HEK293 (cell line): ENCODE results near the gene OPA3.

Experiments used
- CTCF ChIA-PET: fragments of 350-600 bp; formaldehyde crosslinking; extraction: SDS; loops from one replicate; lab custom pipeline; 2021; ENCODE audit warnings: antibody characterized with exemption; lab: Yijun Ruan, JAX
- POLR2A ChIA-PET: fragments of 300-600 bp; formaldehyde crosslinking; extraction: SDS; loops from one replicate; lab custom pipeline; 2020; ENCODE audit warnings: antibody characterized with exemption, inconsistent platforms; lab: Yijun Ruan, JAX
- H3K27ac ChIP-seq: fragments of 200-500 bp; sonication (Bioruptor generic); 2 replicates; pipeline ENCODE4 v1.5.1; 2014; ENCODE audit warnings: low read depth, low read length, control low read depth, inconsistent platforms; ENCODE audit errors: extremely low read depth
- H3K36me3 ChIP-seq, 2 experiments: fragments of 200-500 bp in 1 of 2; sonication (Bioruptor generic) in 1 of 2; 1 replicate in 1 of 2; 2 replicates in 1 of 2; pipeline ENCODE4 v1.5.1; 2014 to 2017; ENCODE audit warnings: inconsistent platforms in 2 of 2, low read length in 2 of 2; ENCODE audit not compliant: control insufficient read depth in 2 of 2, insufficient read depth in 1 of 2
- H3K4me1 ChIP-seq: fragments of 200-500 bp; sonication (Bioruptor generic); 2 replicates; pipeline ENCODE4 v1.5.1; 2014; ENCODE audit warnings: mild to moderate bottlenecking, low read length, inconsistent platforms; ENCODE audit not compliant: control insufficient read depth, insufficient read depth
- H3K4me3 ChIP-seq: 2 replicates; pipeline ENCODE4 v1.5.1; 2011; ENCODE audit warnings: low read depth, mild to moderate bottlenecking, control low read depth, low read length, moderate library complexity
- H3K9me3 ChIP-seq: fragments of 200-500 bp; sonication (Bioruptor generic); 2 replicates; pipeline ENCODE4 v1.5.1; 2014; ENCODE audit warnings: low read depth, low read length, inconsistent platforms; ENCODE audit not compliant: control insufficient read depth, insufficient read depth
- FEZF1 ChIP-seq: fragments of 450-650 bp; formaldehyde crosslinking; IDR thresholded peaks from 2 replicates; pipeline ENCODE4 v1.5.1; 2016; ENCODE audit warnings: missing biosample characterization, missing genetic modification characterization
- GLI4 ChIP-seq: fragments of 450-650 bp; formaldehyde crosslinking; IDR thresholded peaks from 2 replicates; pipeline ENCODE4 v1.5.1; 2016; ENCODE audit warnings: missing biosample characterization, missing genetic modification characterization
- GLIS1 ChIP-seq: fragments of 450-650 bp; formaldehyde crosslinking; IDR thresholded peaks from 2 replicates; pipeline ENCODE4 v1.5.1; 2016; ENCODE audit warnings: missing biosample characterization, missing genetic modification characterization
- KLF16 ChIP-seq: fragments of 450-650 bp; formaldehyde crosslinking; IDR thresholded peaks from 2 replicates; pipeline ENCODE4 v1.5.1; 2017; ENCODE audit warnings: missing biosample characterization, missing genetic modification characterization
- TRIM28 ChIP-seq: IDR thresholded peaks from 2 replicates; pipeline ENCODE4 v1.6.1; 2011; ENCODE audit warnings: low read length, control low read depth, borderline replicate concordance
- ZNF114 ChIP-seq: fragments of 450-650 bp; formaldehyde crosslinking; IDR thresholded peaks from 2 replicates; pipeline ENCODE4 v1.5.0; 2017; ENCODE audit warnings: missing biosample characterization, missing genetic modification characterization
- ZNF184 ChIP-seq: fragments of 450-650 bp; IDR thresholded peaks from 2 replicates; pipeline ENCODE4 v1.5.1; 2018; ENCODE audit warnings: missing biosample characterization, mild to moderate bottlenecking, missing genetic modification characterization
- ZNF24 ChIP-seq: fragments of 450-650 bp; formaldehyde crosslinking; IDR thresholded peaks from 2 replicates; pipeline ENCODE4 v1.5.1; 2016; ENCODE audit warnings: missing biosample characterization, missing genetic modification characterization
- ZNF266 ChIP-seq: fragments of 450-650 bp; formaldehyde crosslinking; IDR thresholded peaks from 2 replicates; pipeline ENCODE4 v1.5.1; 2016; ENCODE audit warnings: missing biosample characterization, missing genetic modification characterization, low read depth
- ZNF555 ChIP-seq: fragments of 450-650 bp; formaldehyde crosslinking; conservative IDR thresholded peaks from 2 replicates; pipeline ENCODE4 v1.5.1; 2017; ENCODE audit warnings: missing biosample characterization, mild to moderate bottlenecking, missing genetic modification characterization, inconsistent platforms
- ZNF558 ChIP-seq: fragments of 450-650 bp; formaldehyde crosslinking; IDR thresholded peaks from 2 replicates; pipeline ENCODE4 v1.5.1; 2016; ENCODE audit warnings: missing biosample characterization, missing genetic modification characterization
- ZNF561 ChIP-seq: fragments of 450-650 bp; IDR thresholded peaks from 2 replicates; pipeline ENCODE4 v1.5.1; 2018; ENCODE audit warnings: missing biosample characterization, missing genetic modification characterization, borderline replicate concordance
- ZNF677 ChIP-seq: fragments of 450-650 bp; IDR thresholded peaks from 2 replicates; pipeline ENCODE4 v1.5.0; 2018; ENCODE audit warnings: missing biosample characterization, mild to moderate bottlenecking, missing genetic modification characterization, moderate library complexity
- ZNF701 ChIP-seq: fragments of 450-650 bp; formaldehyde crosslinking; IDR thresholded peaks from 2 replicates; pipeline ENCODE4 v1.5.1; 2016; ENCODE audit warnings: missing biosample characterization, missing genetic modification characterization
- TF ChIP-seq, protein P1 (sequence below): fragments of 450-650 bp; formaldehyde crosslinking; IDR thresholded peaks from 2 replicates; pipeline ENCODE4 v1.5.1; 2017; ENCODE audit warnings: missing biosample characterization, missing genetic modification characterization
- TF ChIP-seq, protein P2 (sequence below): fragments of 450-650 bp; formaldehyde crosslinking; IDR thresholded peaks from 2 replicates; pipeline ENCODE4 v1.5.1; 2016; ENCODE audit warnings: missing biosample characterization, missing genetic modification characterization
- TF ChIP-seq, protein P3 (sequence below): fragments of 450-650 bp; formaldehyde crosslinking; IDR thresholded peaks from 2 replicates; pipeline ENCODE4 v1.5.1; 2016; ENCODE audit warnings: missing biosample characterization, missing genetic modification characterization
- TF ChIP-seq, protein P4 (sequence below): fragments of 450-650 bp; formaldehyde crosslinking; conservative IDR thresholded peaks from 2 replicates; pipeline ENCODE4 v1.5.1; 2016; ENCODE audit warnings: low read depth, missing biosample characterization, missing genetic modification characterization
- TF ChIP-seq, protein P5 (sequence below): fragments of 450-650 bp; formaldehyde crosslinking; IDR thresholded peaks from 2 replicates; pipeline ENCODE4 v1.5.1; 2016; ENCODE audit warnings: missing biosample characterization, missing genetic modification characterization
- TF ChIP-seq, protein P6 (sequence below): fragments of 450-650 bp; formaldehyde crosslinking; IDR thresholded peaks from 2 replicates; pipeline ENCODE4 v1.5.1; 2016; ENCODE audit warnings: missing biosample characterization, missing genetic modification characterization

The OPA3 gene

DNA sequence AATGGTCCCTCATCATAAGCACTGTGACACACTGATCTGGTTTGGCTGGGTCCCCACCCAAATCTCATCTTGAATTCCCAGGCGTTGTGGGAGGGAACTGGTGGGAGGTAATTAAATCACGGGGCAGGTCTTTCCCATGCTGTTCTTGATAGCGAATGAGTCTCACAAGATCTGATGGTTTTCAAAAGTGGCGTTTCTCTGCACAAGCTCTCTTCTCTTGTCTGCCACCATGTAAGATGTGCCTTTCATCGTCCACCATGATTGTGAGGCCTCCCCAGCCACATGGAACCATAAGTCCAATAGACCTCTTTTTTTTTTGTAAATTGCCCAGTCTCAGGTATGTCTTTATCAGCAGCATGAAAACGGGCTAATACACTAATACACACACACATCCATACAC, 24.3 kb upstream of the OPA3 start:
- POLR2A ChIA-PET, result no interaction called here
- TF ChIP-seq TRIM28 (0 out of 2 replicates have a peak, but pooled peaks have one; percentile 34), ZNF701 (no peak), GLIS1 (no peak), ZNF114 (tag by site-specific recombination) (no peak), ZNF558 (tag by site-specific recombination) (0 out of 2 replicates have a peak, but pooled peaks have one; percentile 32), ZNF677 (tag by site-specific recombination) (peak; percentile 77)

DNA sequence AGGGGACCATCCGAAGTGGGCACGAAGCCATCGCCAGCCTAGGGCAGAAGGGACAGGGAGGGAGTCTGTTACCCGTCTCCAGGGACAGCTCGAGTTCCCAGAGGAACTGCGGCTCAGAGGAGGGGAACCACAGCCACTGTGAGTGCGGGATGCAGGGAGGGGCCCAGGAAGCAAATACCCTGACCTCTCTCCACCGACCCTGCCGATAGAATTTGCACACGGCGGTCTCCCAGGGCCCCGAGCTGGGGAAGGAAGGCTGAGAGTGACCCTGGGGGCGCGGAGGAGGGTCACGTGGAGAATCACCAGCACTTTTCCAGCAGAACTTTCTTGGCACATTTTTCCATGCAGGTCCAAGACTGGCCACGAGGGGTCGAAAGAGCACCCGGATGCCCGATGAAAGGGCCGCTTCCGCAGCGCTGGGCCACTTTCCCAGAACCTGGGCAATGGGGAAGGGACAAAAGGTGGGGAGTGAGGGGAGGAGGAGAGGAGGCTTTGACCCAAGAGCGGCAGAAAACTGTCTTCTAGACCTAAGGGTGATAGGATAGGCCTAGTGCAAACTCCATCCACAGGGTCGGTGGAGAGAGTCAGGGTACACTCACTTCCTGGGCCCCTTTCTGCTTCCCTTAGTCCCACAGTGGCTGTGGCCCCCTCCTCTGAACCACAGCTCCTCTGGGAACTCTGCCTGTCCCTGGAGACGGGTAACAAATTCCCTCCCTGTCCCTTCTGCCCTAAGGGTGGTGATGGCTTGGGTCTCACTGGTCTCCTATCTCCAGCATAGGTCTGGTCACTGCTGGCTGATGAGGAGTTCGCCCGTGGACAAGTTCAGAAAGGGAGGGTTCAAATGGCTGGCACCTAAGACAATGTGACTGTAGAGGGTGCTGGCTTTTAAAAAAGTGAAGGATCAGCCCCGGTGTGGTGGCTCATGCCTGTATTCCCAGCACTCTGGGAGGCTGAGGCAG, 22.7 kb upstream of the OPA3 start:
- CTCF ChIA-PET, result interaction anchor here (0.7 to 9.0 kb wide), 11 partner anchors 9 to 1511 kb away, joined by 3 to 155 read pairs (median 4); partner anchors contain the start of gene EML2
- H3K27ac ChIP-seq, result peak overlapping the region; percentile 29; the same call in 1 of the 2 replicates
- POLR2A ChIA-PET, result interaction anchor here (0.6 to 2.0 kb wide), 2 partner anchors 34 to 1971 kb away, joined by 3 to 6 read pairs; no protein-coding TSS in a partner anchor
- no peaks in the 10 kb centered on the region for H3K9me3 ChIP-seq
- H3K36me3 ChIP-seq, result peaks cover 19 to 25% of the 10 kb centered on the region in 2 experiments
- no peaks in the 10 kb centered on the region; the same call in 1 of the 2 replicates for H3K4me1 ChIP-seq
- 0 out of 2 replicates have a peak overlapping the region, but pooled peaks have one; percentile 6 for H3K4me3 ChIP-seq
- TF ChIP-seq ZNF184 (tag by site-specific recombination) (no peak), GLI4 (tag by site-specific recombination) (no peak), ZNF555 (no peak), ZNF24 (tag by site-specific recombination) (peak; percentile 38; the same call in 1 of the 2 replicates), ZNF561 (tag by site-specific recombination) (peak; percentile 71; the same call in 1 of the 2 replicates), FEZF1 (tag by site-specific recombination) (no peak), KLF16 (tag by site-specific recombination) (0 out of 2 replicates have a peak, but pooled peaks have one; percentile 25), ZNF266 (tag by site-specific recombination) (no peak)
- TF ChIP-seq, protein P1, sequence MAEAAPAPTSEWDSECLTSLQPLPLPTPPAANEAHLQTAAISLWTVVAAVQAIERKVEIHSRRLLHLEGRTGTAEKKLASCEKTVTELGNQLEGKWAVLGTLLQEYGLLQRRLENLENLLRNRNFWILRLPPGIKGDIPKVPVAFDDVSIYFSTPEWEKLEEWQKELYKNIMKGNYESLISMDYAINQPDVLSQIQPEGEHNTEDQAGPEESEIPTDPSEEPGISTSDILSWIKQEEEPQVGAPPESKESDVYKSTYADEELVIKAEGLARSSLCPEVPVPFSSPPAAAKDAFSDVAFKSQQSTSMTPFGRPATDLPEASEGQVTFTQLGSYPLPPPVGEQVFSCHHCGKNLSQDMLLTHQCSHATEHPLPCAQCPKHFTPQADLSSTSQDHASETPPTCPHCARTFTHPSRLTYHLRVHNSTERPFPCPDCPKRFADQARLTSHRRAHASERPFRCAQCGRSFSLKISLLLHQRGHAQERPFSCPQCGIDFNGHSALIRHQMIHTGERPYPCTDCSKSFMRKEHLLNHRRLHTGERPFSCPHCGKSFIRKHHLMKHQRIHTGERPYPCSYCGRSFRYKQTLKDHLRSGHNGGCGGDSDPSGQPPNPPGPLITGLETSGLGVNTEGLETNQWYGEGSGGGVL (tag by site-specific recombination), result peak; percentile 46
- TF ChIP-seq, protein P2, sequence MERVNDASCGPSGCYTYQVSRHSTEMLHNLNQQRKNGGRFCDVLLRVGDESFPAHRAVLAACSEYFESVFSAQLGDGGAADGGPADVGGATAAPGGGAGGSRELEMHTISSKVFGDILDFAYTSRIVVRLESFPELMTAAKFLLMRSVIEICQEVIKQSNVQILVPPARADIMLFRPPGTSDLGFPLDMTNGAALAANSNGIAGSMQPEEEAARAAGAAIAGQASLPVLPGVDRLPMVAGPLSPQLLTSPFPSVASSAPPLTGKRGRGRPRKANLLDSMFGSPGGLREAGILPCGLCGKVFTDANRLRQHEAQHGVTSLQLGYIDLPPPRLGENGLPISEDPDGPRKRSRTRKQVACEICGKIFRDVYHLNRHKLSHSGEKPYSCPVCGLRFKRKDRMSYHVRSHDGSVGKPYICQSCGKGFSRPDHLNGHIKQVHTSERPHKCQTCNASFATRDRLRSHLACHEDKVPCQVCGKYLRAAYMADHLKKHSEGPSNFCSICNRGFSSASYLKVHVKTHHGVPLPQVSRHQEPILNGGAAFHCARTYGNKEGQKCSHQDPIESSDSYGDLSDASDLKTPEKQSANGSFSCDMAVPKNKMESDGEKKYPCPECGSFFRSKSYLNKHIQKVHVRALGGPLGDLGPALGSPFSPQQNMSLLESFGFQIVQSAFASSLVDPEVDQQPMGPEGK (tag by site-specific recombination), result peak; percentile 64
- TF ChIP-seq, protein P3, sequence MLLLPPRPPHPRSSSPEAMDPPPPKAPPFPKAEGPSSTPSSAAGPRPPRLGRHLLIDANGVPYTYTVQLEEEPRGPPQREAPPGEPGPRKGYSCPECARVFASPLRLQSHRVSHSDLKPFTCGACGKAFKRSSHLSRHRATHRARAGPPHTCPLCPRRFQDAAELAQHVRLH, result peak; percentile 36; the same call in 1 of the 2 replicates
- TF ChIP-seq, protein P4, sequence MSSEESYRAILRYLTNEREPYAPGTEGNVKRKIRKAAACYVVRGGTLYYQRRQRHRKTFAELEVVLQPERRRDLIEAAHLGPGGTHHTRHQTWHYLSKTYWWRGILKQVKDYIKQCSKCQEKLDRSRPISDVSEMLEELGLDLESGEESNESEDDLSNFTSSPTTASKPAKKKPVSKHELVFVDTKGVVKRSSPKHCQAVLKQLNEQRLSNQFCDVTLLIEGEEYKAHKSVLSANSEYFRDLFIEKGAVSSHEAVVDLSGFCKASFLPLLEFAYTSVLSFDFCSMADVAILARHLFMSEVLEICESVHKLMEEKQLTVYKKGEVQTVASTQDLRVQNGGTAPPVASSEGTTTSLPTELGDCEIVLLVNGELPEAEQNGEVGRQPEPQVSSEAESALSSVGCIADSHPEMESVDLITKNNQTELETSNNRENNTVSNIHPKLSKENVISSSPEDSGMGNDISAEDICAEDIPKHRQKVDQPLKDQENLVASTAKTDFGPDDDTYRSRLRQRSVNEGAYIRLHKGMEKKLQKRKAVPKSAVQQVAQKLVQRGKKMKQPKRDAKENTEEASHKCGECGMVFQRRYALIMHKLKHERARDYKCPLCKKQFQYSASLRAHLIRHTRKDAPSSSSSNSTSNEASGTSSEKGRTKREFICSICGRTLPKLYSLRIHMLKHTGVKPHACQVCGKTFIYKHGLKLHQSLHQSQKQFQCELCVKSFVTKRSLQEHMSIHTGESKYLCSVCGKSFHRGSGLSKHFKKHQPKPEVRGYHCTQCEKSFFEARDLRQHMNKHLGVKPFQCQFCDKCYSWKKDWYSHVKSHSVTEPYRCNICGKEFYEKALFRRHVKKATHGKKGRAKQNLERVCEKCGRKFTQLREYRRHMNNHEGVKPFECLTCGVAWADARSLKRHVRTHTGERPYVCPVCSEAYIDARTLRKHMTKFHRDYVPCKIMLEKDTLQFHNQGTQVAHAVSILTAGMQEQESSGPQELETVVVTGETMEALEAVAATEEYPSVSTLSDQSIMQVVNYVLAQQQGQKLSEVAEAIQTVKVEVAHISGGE, result peak; percentile 48; the same call in 1 of the 2 replicates
- TF ChIP-seq, protein P5, sequence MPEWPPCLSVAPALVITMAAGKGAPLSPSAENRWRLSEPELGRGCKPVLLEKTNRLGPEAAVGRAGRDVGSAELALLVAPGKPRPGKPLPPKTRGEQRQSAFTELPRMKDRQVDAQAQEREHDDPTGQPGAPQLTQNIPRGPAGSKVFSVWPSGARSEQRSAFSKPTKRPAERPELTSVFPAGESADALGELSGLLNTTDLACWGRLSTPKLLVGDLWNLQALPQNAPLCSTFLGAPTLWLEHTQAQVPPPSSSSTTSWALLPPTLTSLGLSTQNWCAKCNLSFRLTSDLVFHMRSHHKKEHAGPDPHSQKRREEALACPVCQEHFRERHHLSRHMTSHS, result no peak
- TF ChIP-seq, protein P6, sequence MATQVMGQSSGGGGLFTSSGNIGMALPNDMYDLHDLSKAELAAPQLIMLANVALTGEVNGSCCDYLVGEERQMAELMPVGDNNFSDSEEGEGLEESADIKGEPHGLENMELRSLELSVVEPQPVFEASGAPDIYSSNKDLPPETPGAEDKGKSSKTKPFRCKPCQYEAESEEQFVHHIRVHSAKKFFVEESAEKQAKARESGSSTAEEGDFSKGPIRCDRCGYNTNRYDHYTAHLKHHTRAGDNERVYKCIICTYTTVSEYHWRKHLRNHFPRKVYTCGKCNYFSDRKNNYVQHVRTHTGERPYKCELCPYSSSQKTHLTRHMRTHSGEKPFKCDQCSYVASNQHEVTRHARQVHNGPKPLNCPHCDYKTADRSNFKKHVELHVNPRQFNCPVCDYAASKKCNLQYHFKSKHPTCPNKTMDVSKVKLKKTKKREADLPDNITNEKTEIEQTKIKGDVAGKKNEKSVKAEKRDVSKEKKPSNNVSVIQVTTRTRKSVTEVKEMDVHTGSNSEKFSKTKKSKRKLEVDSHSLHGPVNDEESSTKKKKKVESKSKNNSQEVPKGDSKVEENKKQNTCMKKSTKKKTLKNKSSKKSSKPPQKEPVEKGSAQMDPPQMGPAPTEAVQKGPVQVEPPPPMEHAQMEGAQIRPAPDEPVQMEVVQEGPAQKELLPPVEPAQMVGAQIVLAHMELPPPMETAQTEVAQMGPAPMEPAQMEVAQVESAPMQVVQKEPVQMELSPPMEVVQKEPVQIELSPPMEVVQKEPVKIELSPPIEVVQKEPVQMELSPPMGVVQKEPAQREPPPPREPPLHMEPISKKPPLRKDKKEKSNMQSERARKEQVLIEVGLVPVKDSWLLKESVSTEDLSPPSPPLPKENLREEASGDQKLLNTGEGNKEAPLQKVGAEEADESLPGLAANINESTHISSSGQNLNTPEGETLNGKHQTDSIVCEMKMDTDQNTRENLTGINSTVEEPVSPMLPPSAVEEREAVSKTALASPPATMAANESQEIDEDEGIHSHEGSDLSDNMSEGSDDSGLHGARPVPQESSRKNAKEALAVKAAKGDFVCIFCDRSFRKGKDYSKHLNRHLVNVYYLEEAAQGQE (tag by site-specific recombination), result no peak

More for the DNA sequence above, 24.3 kb upstream of the OPA3 start:
- Histone ChIP-seq H3K36me3 (peaks cover 30 to 41% of the 10 kb centered on the region in 2 experiments), H3K4me1 (peaks cover under 1% of the 10 kb centered on the region), H3K27ac (no peak overlapping the region), H3K4me3 (no peak overlapping the region), H3K9me3 (no peaks in the 10 kb centered on the region)
- CTCF ChIA-PET, result interaction anchor here (9.0 kb wide), 1 partner anchor 32 kb away, joined by 155 read pairs; the partner anchor contains the start of gene EML2
